ENCODE results near the gene BMPR1B.

DNA sequence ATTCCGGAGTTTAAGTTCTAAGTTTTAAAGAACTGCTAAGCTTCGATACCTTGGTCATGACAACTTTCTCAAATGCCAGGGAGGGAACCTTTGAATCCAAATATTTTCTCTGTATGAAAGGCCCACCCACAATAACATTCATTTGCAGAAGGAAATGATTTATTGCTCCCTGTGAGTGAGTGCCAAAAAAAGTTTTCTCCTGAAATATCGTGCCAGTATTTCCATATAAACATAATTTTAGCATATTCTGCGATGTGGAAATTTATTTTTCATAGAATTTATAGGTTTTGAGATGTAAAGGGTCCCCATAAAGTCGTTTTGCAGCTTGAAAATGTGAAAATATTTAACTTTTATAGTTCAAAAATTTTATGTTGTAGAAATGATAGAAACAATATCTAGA lies 53.9 kb downstream of the BMPR1B start:
- TF ChIP-seq, protein P1, sequence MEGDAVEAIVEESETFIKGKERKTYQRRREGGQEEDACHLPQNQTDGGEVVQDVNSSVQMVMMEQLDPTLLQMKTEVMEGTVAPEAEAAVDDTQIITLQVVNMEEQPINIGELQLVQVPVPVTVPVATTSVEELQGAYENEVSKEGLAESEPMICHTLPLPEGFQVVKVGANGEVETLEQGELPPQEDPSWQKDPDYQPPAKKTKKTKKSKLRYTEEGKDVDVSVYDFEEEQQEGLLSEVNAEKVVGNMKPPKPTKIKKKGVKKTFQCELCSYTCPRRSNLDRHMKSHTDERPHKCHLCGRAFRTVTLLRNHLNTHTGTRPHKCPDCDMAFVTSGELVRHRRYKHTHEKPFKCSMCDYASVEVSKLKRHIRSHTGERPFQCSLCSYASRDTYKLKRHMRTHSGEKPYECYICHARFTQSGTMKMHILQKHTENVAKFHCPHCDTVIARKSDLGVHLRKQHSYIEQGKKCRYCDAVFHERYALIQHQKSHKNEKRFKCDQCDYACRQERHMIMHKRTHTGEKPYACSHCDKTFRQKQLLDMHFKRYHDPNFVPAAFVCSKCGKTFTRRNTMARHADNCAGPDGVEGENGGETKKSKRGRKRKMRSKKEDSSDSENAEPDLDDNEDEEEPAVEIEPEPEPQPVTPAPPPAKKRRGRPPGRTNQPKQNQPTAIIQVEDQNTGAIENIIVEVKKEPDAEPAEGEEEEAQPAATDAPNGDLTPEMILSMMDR (IDR thresholded peaks at IDR 0.05), result no peak
- no peak for TF ChIP-seq ZFX (IDR thresholded peaks at IDR 0.05; ENCODE audit: borderline replicate concordance)
